Stomach smooth muscle (tissue), 2 donors: ENCODE results near the gene EZR.

Source experiments
- H3K27ac ChIP-seq: one replicate; pipeline ENCODE4 v1.7.0; 2013; ENCODE audit warnings: mild to moderate bottlenecking, low read length, inconsistent platforms
- H3K27me3 ChIP-seq, 2 donors: one replicate each; pipeline ENCODE4 v1.7.0; 2013; ENCODE audit warnings: low read length in 2 of 2; ENCODE audit not compliant: insufficient read depth in 2 of 2, control insufficient read depth in 1 of 2
- H3K36me3 ChIP-seq, 2 donors: one replicate each; pipeline ENCODE4 v1.7.0; 2013; ENCODE audit warnings: low read length in 2 of 2; ENCODE audit not compliant: control insufficient read depth in 2 of 2, insufficient read depth in 2 of 2
- H3K4me1 ChIP-seq: one replicate; pipeline ENCODE4 v1.7.0; 2013; ENCODE audit warnings: low read length; ENCODE audit not compliant: control insufficient read depth, insufficient read depth
- H3K4me3 ChIP-seq, 2 donors: one replicate each; pipeline ENCODE4 v1.7.0; 2013; ENCODE audit warnings: low read length in 2 of 2
- H3K9ac ChIP-seq, 2 donors: one replicate each; pipeline ENCODE4 v1.7.0; 2013; ENCODE audit warnings: low read length in 2 of 2, mild to moderate bottlenecking in 1 of 2
- H3K9me3 ChIP-seq, 2 donors: one replicate each; pipeline ENCODE4 v1.7.0; 2013; ENCODE audit warnings: low read length in 2 of 2; ENCODE audit not compliant: control insufficient read depth in 2 of 2
- donor health status: healthy.
- donor health status: Pancreatic carcinoma.

EZR gene

DNA sequence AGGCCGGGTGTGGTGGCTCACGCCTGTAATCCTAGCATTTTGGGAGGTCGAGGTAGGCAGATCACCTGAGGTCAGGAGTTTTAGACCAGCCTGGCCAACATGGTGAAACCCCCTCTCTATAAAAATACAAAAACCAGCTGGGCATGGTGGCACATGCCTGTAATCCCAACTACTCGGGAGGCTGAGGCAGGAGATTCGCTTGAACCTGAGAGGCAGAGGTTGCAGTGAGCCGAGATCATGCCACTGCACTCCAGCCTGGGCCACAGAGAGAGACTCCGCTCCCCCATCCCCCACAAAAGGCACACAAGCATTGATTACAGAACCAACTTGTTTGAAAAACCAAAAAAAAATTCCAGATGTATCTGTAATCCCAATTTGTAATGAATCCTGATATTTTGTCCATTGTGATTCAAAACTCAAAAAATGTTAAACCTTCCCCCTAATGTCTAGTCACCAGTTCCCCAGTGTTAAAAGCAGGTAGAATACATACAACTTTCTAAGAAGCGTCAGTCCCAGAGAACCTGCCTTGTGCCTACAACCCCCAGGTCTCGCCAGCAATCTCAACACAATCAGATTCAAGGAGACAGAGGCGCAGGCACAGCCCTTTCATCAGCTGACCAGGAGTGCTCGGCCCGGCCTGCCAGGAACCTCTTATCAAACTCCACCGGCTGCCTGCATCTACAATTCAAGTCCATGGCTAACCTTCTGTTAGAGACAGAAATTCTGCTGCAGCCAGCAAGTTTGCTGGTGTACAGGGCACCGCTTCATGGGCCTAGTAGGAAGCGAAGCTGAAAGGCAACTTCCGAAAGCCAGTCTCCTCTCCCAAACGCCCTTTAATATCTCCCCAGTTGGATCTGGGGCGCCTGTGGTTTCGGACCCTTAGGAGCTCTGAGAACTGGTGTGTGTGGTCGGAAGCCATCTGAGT, 2.1 kb downstream of the EZR start:
- peaks cover 0 to 3% of the 10 kb centered on the region in 2 donors for H3K36me3 ChIP-seq
- no peaks in the 10 kb centered on the region for H3K9me3 ChIP-seq
- peak overlapping the region; percentile 37 for H3K27ac ChIP-seq
- H3K4me1 ChIP-seq = peaks cover 17% of the 10 kb centered on the region
- H3K4me3 ChIP-seq = peak overlapping the region; percentile 83 to 86
- H3K9ac ChIP-seq = peak overlapping the region; percentile 84 to 88
- H3K27me3 ChIP-seq = no peaks in the 10 kb centered on the region

DNA sequence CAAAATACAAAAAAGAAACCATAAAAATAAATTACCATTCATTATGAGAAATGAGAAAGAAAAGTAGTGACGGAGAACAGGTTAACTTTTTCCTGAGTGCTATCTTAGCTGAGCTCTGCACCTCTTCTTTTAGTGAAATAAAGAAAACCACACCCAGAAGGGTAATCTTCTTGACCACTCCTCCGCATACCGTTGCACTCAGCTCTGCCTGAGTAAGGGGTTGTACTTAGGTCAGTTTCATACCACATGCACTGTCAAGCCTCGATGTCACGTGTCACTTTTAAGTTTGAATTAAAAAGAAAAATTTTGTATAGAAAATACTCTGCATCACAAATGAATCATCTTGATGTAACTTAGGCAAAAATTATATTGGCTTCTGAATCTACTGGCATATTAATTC, 2.8 kb downstream of the EZR start:
- Histone ChIP-seq H3K9ac (no peak overlapping the region), H3K4me1 (peaks cover 17% of the 10 kb centered on the region), H3K9me3 (no peaks in the 10 kb centered on the region), H3K27ac (no peak overlapping the region), H3K4me3 (peak overlapping the region in 1 of 2 donors; percentile 40), H3K27me3 (no peaks in the 10 kb centered on the region), H3K36me3 (peaks cover 0 to 3% of the 10 kb centered on the region in 2 donors)

- H3K4me1 ChIP-seq = peaks cover 17% of the 10 kb centered on the region
- no peak overlapping the region for H3K9ac ChIP-seq
- no peak overlapping the region for H3K27ac ChIP-seq
- H3K27me3 ChIP-seq = no peaks in the 10 kb centered on the region
- H3K36me3 ChIP-seq = peaks cover 0 to 3% of the 10 kb centered on the region in 2 donors
- no peaks in the 10 kb centered on the region for H3K9me3 ChIP-seq
- H3K4me3 ChIP-seq = no peak overlapping the region
Measured at GRCh38 chr6:158815907-158816306, 3.3 kb downstream of the EZR start.

DNA sequence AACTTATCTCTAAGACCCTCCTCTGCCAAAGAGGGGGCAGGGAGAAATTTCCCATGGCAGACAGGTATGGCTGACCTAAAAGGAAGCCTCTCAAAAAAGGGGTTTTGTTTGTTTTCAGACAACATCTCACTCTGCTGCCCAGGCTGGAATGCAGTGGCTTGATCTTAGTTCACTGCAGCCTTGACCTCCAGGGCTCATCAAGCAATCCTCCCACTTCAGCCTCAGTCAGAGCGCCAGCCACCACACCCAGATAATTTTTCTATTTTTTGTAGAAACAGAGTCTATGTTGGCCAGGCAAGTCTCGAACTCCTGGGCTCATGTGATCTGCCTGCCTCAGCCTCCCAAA, 3.8 kb downstream of the EZR start:
- Histone ChIP-seq H3K9ac (peak overlapping the region in 1 of 2 donors; percentile 22), H3K27me3 (no peaks in the 10 kb centered on the region), H3K4me3 (no peak overlapping the region), H3K36me3 (peaks cover 0 to 3% of the 10 kb centered on the region in 2 donors), H3K4me1 (peaks cover 17% of the 10 kb centered on the region), H3K9me3 (no peaks in the 10 kb centered on the region), H3K27ac (no peak overlapping the region)

DNA sequence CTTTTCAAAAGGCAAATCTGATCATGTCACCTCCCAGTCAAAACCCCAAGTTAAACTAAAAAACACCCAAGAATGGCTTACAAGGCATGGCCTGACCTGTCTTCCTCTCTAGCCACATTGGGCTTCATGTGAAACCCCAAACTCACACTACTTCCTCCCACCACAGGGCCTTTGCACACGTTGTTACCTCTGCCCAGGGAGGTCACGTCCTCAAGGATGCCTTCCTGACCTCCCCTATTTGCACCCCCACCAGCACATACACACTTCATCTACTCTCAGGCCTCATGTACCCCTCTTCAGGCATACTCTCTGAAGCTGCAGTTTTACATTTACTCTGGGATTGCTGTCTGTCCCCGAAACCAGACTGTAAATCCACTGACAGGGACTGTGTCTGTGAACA, 6.1 kb downstream of the EZR start:
- no peak overlapping the region for H3K4me3 ChIP-seq
- H3K36me3 ChIP-seq = peaks cover 0 to 3% of the 10 kb centered on the region in 2 donors
- no peaks in the 10 kb centered on the region for H3K9me3 ChIP-seq
- no peak overlapping the region for H3K27ac ChIP-seq
- peaks cover 17% of the 10 kb centered on the region for H3K4me1 ChIP-seq
- no peak overlapping the region for H3K9ac ChIP-seq
- H3K27me3 ChIP-seq = no peaks in the 10 kb centered on the region

DNA sequence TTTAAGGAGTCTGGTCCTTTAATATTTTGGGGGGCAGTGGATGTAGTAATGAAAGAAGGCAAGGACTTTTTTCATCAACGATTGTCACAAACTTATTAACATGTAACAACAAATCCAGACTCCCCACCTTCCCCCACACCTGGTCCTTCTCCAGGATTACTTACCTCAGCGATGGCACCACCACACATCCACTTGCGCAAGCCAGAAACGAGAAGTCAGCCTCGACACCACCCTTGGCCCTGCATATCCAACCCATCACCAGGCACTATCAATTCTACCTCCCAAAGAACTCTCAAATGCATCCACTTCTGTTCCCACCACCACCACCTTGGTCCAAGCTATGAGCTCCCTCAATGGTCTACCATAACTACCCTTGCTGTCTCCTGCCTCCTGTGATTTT, 6.6 kb downstream of the EZR start:
- H3K27me3 ChIP-seq = no peaks in the 10 kb centered on the region
- no peaks in the 10 kb centered on the region for H3K9me3 ChIP-seq
- H3K36me3 ChIP-seq = peaks cover 0 to 3% of the 10 kb centered on the region in 2 donors
- H3K4me1 ChIP-seq = peaks cover 13% of the 10 kb centered on the region
- no peak overlapping the region for H3K27ac ChIP-seq
- H3K9ac ChIP-seq = no peak overlapping the region
- H3K4me3 ChIP-seq = no peak overlapping the region

GRCh38 chr6:158810155-158811095, 8.7 kb downstream of the EZR start:
- Histone ChIP-seq H3K27ac (no peak overlapping the region), H3K36me3 (peaks cover 0 to 3% of the 10 kb centered on the region in 2 donors)

DNA sequence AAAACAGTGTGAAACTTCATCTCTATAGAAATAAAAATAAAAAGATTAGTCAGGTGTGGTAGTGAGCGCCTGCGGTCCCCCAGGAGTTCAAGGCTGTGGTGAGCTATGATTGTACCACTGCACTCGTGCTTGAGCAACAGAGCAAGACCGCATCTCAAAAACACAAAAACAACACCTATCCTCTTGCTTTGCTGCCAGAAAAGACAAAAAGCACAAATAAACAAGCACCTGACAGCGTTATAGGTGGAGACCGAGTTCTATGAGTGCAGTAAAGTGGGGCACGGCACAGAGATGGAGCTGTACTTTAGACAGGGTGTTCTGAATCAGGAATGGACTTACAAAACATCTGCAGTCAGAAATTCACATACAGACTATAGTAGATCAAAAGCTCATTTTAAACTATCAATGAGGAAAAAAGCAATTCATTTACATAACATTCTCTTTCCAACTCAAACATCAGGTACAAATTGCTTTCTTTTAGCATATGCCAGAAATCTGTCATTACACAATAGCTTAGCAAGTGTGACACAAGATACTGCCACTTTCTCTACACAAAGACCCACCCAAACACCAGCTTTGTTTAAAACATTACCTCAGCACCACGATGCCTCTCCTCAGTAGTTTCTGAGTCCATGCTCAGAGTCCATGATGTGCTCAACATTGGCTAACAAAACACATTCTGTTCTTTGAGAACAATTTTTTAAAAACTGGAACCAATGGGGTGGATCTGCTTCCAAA, 10.1 kb downstream of the EZR start:
- no peak overlapping the region for H3K27ac ChIP-seq
- no peaks in the 10 kb centered on the region for H3K27me3 ChIP-seq
- peaks cover 3% of the 10 kb centered on the region for H3K4me1 ChIP-seq
- H3K4me3 ChIP-seq = no peak overlapping the region
- peaks cover 0 to 3% of the 10 kb centered on the region in 2 donors for H3K36me3 ChIP-seq
- H3K9ac ChIP-seq = no peak overlapping the region
- H3K9me3 ChIP-seq = no peaks in the 10 kb centered on the region

More at GRCh38 chr6:158810155-158811095, 8.7 kb downstream of the EZR start:
- peaks cover 3% of the 10 kb centered on the region for H3K4me1 ChIP-seq
- H3K9ac ChIP-seq = no peak overlapping the region
- no peak overlapping the region for H3K4me3 ChIP-seq
- no peaks in the 10 kb centered on the region for H3K27me3 ChIP-seq
- no peaks in the 10 kb centered on the region for H3K9me3 ChIP-seq

DNA sequence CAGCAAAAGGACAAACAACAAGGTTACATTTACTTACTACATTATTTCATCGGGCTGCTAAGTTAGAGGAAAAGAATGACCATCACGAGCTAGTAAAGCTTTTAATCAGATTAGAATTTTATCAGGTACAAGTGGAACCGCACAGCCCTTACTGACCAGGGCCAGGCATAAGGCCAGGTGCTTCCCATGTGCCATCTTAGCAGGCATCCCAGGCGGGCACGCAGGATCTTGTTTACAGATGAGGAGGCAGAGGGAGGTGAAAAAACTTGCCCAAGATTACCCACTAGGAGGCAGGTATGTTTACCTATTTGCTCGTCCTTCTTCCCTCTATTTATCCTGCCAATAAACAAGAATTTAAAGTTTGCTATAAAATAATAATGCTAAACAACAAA, 10.7 kb downstream of the EZR start:
- Histone ChIP-seq H3K27me3 (no peaks in the 10 kb centered on the region), H3K36me3 (peaks cover 0 to 3% of the 10 kb centered on the region in 2 donors), H3K4me3 (no peak overlapping the region), H3K4me1 (peaks cover 3% of the 10 kb centered on the region), H3K9ac (no peak overlapping the region), H3K9me3 (no peaks in the 10 kb centered on the region), H3K27ac (no peak overlapping the region)
